NCI-H146 treated with DMSO at 0.1 percent for 48 hours (cell line): ENCODE measurements around the gene PRMT5.

Experiments used
- DNase-seq: peaks from one replicate; lab custom pipeline; 2025; ENCODE audit not compliant: unreplicated experiment; lab: John Stamatoyannopoulos, UW

Gene PRMT5

GRCh38 chr14:22898302-22899090, 30.7 kb downstream of the PRMT5 start:
- DNase-seq, result no peak

GRCh38 chr14:22897357-22897756, 31.8 kb downstream of the PRMT5 start:
- no peak for DNase-seq

- no peak for DNase-seq
Measured at GRCh38 chr14:22896760-22897159, 32.4 kb downstream of the PRMT5 start.

GRCh38 chr14:22896356-22896755, 32.8 kb downstream of the PRMT5 start:
- no peak for DNase-seq

- no peak for DNase-seq
Measured at GRCh38 chr14:22895402-22895801, 33.8 kb downstream of the PRMT5 start.

GRCh38 chr14:22893706-22894105, 35.5 kb downstream of the PRMT5 start:
- DNase-seq, result no peak

GRCh38 chr14:22892488-22892887, 36.7 kb downstream of the PRMT5 start:
- DNase-seq, result no peak

GRCh38 chr14:22890416-22890815, 38.8 kb downstream of the PRMT5 start:
- DNase-seq, result no peak

GRCh38 chr14:22888662-22889061, 40.5 kb downstream of the PRMT5 start:
- DNase-seq, result no peak

- DNase-seq, result no peak
Measured at GRCh38 chr14:22887990-22888378, 41.2 kb downstream of the PRMT5 start.

GRCh38 chr14:22887260-22887989, 41.8 kb downstream of the PRMT5 start:
- DNase-seq, result peak; percentile 89

GRCh38 chr14:22886500-22887259, 42.5 kb downstream of the PRMT5 start:
- peak; percentile 46 for DNase-seq

- no peak for DNase-seq
Measured at GRCh38 chr14:22885975-22886374, 43.2 kb downstream of the PRMT5 start.

- no peak for DNase-seq
Measured at GRCh38 chr14:22884738-22885523, 44.2 kb downstream of the PRMT5 start.

GRCh38 chr14:22884076-22884737, 45.0 kb downstream of the PRMT5 start:
- no peak for DNase-seq

- peak; percentile 83 for DNase-seq
Measured at GRCh38 chr14:22883173-22883976, 45.8 kb downstream of the PRMT5 start, which contains the start of gene REM2. Gene REM2, plus strand, starts transcription at chr14:22883222. Its CDS starts 66 bp downstream, at chr14:22883288.

- peak; percentile 52 for DNase-seq
Measured at GRCh38 chr14:22882529-22883172, 46.5 kb downstream of the PRMT5 start.

- no peak for DNase-seq
Measured at GRCh38 chr14:22882064-22882463, 47.1 kb downstream of the PRMT5 start.
